Measurements from ENCODE around the gene GTF3C4. TPM values are rescaled to one million over a fixed set of nuclear protein-coding genes. Genes with fewer than 3 reads are reported as not detected.

Gene GTF3C4
- total and polyA plus RNA-seq, 11 donors = 1.4 to 11.7 (median 8.8) TPM

- intact Hi-C loops (cut with DNase I) = loop anchor here in 1 of 10 donors (10.0 kb wide), 1 partner anchor 143 kb away; no protein-coding TSS in a partner anchor
- ATAC-seq (no peak), DNase-seq (no peak)
- 89 to 94% (median 92%) methylated on average over 7 of the region's 7 CpGs for WGBS, 4 donors
- Histone ChIP-seq H3K4me3 (no peak overlapping the region), H3K27me3 (no peaks in the 10 kb centered on the region), H3K9me3 (no peaks in the 10 kb centered on the region), H3K36me3 (peaks cover 2 to 98% (median 82%) of the 10 kb centered on the region in 9 donors), H3K4me1 (no peaks in the 10 kb centered on the region), H3K27ac (no peak overlapping the region)
- TF ChIP-seq CTCF (IDR thresholded peaks at IDR 0.05) (no peak), POLR2A (IDR thresholded peaks at IDR 0.05) (no peak)
Observed at GRCh38 chr9:132648283-132648682, 22.0 kb upstream of the GTF3C4 start.

DNA sequence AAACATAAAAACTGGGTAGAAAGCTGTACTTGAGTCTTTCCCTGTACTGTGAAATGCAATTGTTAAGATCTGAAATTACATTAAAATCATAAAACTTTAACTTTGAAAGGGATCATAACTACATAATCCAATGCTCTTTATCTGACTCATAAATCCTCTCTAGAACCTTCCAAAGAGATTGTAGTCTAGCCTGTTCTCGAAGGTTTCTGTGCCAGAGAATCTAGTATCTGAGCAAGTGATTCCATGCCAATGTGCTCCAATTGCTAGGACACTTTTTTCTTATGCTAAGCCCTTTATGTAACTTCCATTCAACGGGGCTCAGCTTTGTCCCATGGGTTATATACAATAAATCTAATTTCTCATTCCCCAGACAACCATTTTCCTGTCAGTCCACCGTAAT, 21.6 kb upstream of the GTF3C4 start:
- no peak for ATAC-seq
- intact Hi-C loops (cut with DNase I) = loop anchor here in 1 of 10 donors (10.0 kb wide), 1 partner anchor 144 kb away; no protein-coding TSS in a partner anchor
- 81 to 93% (median 90%) methylated on average over 3 of the region's 3 CpGs for WGBS, 4 donors

DNA sequence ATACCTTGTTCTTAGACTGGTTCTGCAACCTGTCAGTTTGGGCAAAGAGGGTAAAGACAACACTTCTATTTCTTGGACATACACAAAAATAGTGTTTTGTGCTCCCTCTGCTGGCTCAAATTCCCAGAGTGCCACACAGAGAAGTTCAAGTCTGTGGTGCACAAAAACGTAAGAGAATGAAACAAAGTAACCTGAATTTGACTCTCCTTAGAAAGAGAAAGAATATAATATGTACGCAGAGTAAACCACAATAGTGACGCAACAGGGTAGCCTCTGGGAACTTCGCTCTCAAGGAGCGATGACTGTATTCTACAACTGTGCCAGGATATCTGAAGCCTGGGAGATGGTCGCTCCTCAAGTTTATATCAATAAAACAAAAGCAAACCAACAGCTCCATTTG, 19.0 kb upstream of the GTF3C4 start:
- no peak overlapping the region for H3K4me3 ChIP-seq
- DNase-seq (no peak), ATAC-seq (no peak)
- peaks cover 2 to 90% (median 54%) of the 10 kb centered on the region in 9 donors for H3K36me3 ChIP-seq
- no peaks in the 10 kb centered on the region for H3K9me3 ChIP-seq
- 81 to 89% (median 86%) methylated on average over 6 of the region's 6 CpGs for whole genome bisulfite sequencing, 4 donors
- H3K27me3 ChIP-seq = no peaks in the 10 kb centered on the region
- TF ChIP-seq POLR2A (IDR thresholded peaks at IDR 0.05) (no peak), CTCF (IDR thresholded peaks at IDR 0.05) (peak in 5 of 12 donors; percentile 4 to 33 (median 18))
- intact Hi-C loops (cut with DNase I) = loop anchor here in 1 of 10 donors (5.0 kb wide), 1 partner anchor 239 kb away; the partner anchor contains the start of gene CFAP77
- H3K4me1 ChIP-seq = no peaks in the 10 kb centered on the region
- H3K27ac ChIP-seq = no peak overlapping the region

More for the DNA sequence above, 21.6 kb upstream of the GTF3C4 start:
- Histone ChIP-seq H3K27me3 (no peaks in the 10 kb centered on the region), H3K9me3 (no peaks in the 10 kb centered on the region), H3K4me1 (no peaks in the 10 kb centered on the region), H3K4me3 (no peak overlapping the region), H3K36me3 (peaks cover 2 to 94% (median 78%) of the 10 kb centered on the region in 9 donors), H3K27ac (no peak overlapping the region)
- TF ChIP-seq CTCF (IDR thresholded peaks at IDR 0.05) = no peak
- no peak for TF ChIP-seq POLR2A (IDR thresholded peaks at IDR 0.05)
- DNase-seq = no peak

- Histone ChIP-seq H3K4me3 (no peak overlapping the region), H3K27me3 (no peaks in the 10 kb centered on the region), H3K9me3 (no peaks in the 10 kb centered on the region), H3K36me3 (peaks cover 0 to 90% (median 58%) of the 10 kb centered on the region in 9 donors), H3K4me1 (no peaks in the 10 kb centered on the region), H3K27ac (no peak overlapping the region)
- TF ChIP-seq CTCF (IDR thresholded peaks at IDR 0.05) (no peak), POLR2A (IDR thresholded peaks at IDR 0.05) (no peak)
- no peak for ATAC-seq
- DNase-seq = no peak
- intact Hi-C loops (cut with DNase I) = no loop called here
- WGBS, 4 donors = 83 to 88% (median 86%) methylated on average over 7 of the region's 7 CpGs
Observed at GRCh38 chr9:132656299-132656698, 14.0 kb upstream of the GTF3C4 start.

Measured in heart left ventricle (tissue), 16 donors.